GM15510 (cell line): ENCODE data around the gene HMBS.

Source experiments
- POLR2A ChIP-seq: IDR thresholded peaks from 3 replicates; pipeline ENCODE4 v1.6.1; 2011; ENCODE audit warnings: borderline replicate concordance; ENCODE audit not compliant: insufficient read length; ENCODE audit errors: extremely low read depth

HMBS gene

DNA sequence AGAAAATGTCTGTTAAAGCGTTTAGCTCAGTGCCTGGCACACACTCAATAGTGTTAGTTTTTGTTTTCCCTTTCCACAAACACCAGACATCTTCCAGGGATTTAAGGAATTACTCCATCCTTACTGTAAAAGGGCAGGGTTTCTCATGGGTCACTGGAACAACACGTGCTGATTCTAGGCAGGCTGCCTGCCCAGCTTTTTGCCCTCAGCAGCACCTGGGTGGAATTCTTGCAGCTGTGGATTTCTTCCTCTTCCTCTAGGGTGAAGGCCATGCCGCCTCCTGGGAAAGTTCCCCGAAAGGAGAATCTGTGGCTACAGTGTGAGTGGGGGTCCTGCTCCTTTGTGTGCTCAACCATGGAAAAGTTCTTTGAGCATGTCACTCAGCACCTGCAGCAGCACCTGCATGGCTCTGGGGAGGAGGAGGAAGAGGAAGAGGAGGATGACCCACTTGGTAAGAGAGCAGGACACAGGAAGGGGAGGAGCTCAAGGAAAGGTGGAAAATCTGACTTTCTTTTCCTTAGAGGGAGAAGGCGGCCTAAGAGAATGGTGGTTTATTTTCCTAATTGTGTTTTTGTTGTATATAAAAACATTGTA, 42.1 kb downstream of the HMBS start:
- no peak for TF ChIP-seq POLR2A

DNA sequence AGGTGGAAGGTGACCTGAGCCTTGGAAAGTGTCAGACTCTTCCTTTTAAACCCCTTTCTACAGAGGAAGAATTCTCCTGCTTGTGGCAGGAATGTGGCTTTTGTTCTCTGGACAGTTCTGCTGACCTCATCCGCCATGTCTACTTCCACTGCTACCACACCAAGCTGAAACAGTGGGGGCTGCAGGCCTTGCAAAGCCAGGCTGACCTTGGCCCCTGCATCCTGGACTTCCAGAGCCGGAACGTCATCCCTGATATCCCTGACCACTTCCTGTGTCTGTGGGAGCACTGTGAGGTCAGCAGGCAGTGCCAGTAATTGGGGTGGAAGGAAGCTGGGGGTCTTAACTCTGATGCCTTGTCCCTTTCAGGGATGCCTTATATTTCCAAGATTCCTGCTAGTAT, 46.0 kb downstream of the HMBS start:
- no peak for TF ChIP-seq POLR2A

DNA sequence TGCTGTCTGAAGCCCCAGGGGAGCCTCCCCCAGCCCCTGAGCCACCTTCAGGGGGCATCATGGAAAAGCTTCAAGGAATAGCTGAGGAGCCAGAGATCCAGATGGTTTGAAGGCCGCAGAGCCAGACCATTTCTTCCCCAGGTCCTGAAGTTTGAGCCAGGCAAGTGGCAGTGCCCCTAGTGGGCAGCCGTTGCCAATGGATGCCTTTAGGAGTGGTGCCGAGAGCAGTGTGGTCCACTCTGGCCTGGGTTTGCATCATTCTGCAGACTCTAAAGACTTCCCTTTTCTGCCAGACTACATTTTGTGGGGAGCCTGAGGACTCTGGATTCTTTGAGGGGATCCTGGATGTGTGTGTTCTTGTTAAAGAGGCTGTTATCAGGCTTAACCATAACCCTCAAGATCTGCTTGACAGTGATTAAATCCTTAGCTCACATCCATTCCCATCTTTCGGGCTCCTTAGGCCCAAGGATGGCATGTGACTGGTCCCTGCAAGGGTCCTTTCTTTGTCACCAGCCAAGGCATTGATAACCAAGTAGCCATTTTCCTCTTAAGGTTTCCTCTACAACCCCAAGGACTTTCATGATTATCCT, 49.8 kb downstream of the HMBS start:
- TF ChIP-seq POLR2A, result no peak
